HL-60/S4 (cell line): ENCODE measurements around the gene SLC16A11.
"Not testable (repeated sequence)": the region's sequence is repeated elsewhere in the genome, so short reads cannot be mapped to it uniquely, and the experiment has no call there.

Source experiments
- in situ Hi-C: fragments of 300-500 bp; cut with MboI; formaldehyde crosslinking; loops from 2 replicates; pipeline ENCODE4 v1.14.3; 2022; ENCODE audit warnings: low sequenced_read_pairs

Gene SLC16A11

DNA sequence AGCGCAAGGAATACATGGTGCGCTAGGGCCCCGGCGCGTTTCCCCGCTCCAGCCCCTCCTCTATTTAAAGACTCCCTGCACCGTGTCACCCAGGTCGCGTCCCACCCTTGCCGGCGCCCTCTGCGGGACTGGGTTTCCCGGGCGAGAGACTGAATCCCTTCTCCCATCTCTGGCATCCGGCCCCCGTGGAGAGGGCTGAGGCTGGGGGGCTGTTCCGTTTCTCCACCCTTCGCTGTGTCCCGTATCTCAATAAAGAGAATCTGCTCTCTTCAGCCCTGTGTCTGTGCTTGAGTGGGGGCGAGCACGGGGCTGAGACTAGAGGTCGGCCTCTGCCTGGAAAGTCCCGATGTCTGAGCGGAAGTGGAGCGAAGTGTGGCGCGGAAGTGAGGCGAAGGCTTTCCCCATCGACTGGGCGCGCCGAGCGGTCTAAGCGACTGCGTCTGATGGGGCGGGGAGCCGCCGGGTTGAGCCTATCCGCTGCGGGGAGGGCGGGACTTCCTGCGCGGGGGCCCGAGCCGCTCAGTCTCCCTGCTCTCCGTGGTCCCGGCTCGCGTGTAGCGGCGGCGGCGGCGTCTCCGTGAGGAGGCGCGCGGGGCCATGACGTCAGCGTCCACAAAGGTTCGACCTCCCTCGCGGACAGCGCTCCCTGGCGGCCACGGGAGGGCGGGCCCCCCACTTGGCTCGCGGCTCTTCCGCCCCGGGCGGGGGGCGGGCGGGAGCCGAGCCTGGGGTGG lies 29.5 kb downstream of the SLC16A11 start:
- in situ Hi-C loops, result loop anchor here (10.0 kb wide), 2 partner anchors 170 to 540 kb away; no protein-coding TSS in a partner anchor

DNA sequence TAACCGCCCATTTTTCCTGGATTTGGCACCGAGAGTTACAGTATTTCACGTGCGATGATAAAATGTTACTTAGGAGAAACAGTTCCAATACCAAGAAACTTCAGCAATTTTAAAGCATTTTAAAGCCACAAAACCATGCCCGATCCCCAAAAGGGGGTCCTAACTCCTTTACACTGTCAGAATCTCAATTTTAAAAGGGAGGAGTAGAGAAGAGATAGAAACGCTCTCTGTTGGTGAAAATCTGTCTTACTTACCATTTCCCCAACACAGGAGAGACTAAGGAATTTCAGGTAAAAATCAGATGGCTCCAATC lies 32.0 kb downstream of the SLC16A11 start:
- in situ Hi-C loops, result loop anchor here (10.0 kb wide), 2 partner anchors 167 to 537 kb away; no protein-coding TSS in a partner anchor

DNA sequence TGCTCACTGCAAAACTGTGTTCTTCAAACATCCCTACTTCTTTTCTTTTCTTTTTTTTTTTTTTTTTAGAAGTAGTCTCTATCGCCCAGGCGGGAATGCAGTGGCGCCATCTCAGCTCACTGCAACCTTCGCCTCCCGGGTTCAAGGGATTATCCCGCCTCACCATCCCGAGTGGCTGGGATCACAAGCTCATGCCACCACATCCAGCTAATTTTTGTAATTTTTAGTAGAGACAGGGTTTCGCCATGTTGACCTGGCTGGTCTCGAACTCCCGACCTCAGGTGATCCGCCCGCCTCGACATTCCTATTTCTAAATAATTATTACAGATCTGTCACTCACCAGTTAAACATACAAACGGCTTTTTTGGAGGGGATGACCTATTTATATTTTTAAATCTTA lies 32.5 kb downstream of the SLC16A11 start:
- in situ Hi-C loops, result loop anchor here (10.0 kb wide), 2 partner anchors 167 to 537 kb away; no protein-coding TSS in a partner anchor

DNA sequence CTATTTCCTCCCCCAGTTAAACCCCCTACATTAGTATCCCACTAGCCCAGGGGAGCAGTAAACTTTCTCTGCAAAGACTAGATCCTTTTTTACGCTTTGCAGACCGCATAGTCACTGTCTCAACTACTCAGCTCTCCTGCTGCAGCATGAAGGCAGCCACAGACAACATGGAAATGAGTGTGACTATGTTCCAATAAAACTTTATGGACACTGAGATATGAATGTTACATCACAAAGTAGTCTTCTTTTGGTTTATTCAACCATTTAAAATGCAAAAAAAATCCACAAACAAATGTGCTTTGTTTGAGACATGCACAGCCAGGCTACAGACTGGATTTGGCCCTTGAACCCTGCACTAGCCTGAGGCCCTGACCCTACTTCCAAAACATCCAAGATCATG lies 33.4 kb downstream of the SLC16A11 start:
- in situ Hi-C loops, result loop anchor here (10.0 kb wide), 2 partner anchors 166 to 536 kb away; no protein-coding TSS in a partner anchor

DNA sequence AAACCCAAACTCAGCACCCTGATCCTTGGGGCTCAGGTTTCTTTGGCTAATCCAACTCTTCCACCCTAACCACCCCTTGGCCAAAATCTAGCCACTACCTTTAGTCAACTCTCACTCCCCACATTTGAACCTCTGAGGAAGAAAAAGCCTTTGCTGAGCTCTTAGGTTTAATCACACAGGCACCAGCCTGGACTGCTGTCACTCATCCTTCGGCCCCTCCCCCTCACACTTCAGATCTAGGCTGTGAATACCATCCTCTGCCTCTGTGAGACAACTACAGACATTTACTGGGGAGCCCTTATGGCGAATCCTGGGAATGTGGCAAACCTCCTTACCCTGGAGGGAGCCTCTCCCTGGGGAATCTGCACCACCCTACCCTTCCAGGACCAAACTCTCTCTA lies 36.7 kb downstream of the SLC16A11 start:
- in situ Hi-C loops, result loop anchor here (5.0 to 10.0 kb wide), 2 partner anchors 95 to 342 kb away; no protein-coding TSS in a partner anchor

DNA sequence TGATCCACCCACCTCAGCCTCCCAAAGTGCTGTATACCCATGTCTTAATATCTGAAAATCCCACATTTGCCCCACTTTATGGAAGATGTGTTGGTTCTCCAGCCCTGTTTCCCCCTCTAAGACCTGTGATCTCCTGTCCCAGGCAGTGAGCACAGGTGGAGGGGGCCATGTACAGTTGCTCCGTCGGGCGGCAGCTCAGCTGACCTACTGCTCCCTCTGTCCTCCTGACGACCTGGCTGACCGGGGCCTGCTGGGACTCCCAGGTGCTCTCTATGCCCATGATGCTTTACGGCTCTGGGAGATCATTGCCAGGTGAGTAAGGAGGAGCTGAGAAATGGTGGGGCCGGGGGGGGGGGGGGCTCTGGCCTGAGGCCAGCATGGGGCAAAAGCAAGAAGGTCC lies 38.2 kb downstream of the SLC16A11 start:
- in situ Hi-C loops, result loop anchor here (5.0 to 10.0 kb wide), 2 partner anchors 93 to 341 kb away; no protein-coding TSS in a partner anchor

DNA sequence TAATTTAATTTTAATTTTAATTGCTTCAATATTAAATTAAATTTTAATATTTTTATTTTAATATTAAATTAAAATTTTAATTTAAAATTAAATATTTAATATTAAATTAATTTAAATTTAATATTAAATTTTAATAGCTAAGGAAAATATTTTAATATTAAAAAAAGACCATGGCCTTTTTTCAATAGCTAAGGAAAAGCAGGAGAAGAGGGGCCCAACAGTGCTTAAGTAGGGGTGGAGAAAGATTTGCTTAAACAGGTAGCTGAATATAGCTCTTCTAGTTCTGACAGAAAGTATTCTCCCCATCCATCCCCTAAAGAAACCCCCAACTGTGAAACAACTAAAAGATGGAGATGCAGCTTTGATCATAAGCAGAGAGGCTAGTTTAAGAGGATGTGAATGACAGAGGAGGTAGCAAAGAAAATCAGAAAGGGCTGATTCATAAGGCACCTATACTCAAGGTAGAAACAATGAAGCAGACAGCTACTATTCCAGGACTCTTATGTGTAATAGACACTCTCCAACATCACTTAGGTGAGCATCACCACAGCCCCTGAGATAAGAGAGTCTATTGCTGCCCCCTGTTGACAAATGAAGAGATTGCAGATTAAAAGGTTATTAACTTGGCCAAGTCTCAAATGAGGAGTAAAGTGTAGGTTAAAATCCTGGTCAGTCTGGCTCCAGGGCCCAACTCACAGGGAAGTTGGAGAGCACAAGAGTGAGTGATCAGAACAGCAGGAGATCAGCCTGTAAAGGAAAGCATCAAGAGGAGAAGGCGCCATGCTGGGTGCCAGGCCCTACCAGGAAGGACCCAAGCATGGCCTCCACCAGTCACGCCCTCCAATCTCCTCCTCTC lies 39.3 kb downstream of the SLC16A11 start:
- in situ Hi-C loops, result loop anchor here (5.0 to 10.0 kb wide), 2 partner anchors 92 to 340 kb away; no protein-coding TSS in a partner anchor

DNA sequence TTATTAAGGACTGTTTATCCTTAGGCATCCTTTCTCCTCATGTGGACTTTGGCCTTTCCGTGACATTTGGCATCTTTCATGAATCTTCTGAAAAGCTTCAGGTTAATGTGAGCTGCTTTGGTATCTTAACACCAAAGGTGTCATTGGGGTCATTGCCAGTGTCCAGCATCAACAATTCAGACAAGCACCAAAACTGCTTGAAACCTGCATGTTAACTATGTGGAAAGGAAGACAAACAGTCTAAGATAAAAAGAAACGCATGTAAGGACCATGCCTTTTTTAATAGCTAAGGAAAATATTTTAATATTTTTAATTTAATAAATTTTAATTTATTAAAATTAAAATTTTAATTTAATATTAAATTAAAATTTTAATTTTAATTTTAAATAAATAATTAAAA lies 40.1 kb downstream of the SLC16A11 start:
- in situ Hi-C loops, result loop anchor here (10.0 kb wide), 1 partner anchor 339 kb away; no protein-coding TSS in a partner anchor

DNA sequence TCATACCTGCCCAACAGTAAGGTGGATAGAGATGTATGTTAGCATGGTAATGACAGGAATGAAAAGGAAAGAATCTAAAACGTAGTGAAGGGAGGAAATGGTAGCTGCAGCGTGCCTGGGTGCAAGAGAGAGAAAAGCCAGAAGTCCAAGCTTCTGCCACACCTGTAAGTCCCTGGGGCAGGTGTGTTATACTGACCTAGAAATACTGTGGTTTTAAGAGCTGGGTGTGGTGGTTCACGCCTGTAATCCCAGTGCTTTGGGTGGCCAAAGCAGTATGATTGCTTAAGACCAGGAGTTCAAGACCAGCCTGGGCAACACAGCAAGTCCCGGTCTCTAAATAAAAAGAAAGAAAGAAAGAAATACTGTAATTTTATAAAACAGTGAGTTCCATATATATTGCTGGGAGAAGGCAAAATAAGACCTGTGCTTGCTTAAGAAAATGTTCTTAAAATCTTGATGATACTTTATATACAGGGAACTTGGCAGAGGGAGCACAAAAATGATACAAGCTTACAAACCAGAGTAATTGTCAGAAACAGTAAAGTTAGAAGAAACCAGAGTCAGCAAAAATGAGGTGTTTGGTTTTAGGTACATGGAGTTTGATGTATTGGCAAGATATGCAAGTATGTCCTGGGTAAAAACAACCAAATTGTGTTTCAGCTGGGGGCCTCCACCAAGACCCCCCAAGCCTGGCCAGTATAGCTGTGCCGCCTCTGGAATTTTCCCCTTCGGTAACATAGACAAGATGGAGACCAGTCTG lies 41.4 kb downstream of the SLC16A11 start:
- in situ Hi-C loops, result loop anchor here (10.0 kb wide), 1 partner anchor 338 kb away; no protein-coding TSS in a partner anchor

DNA sequence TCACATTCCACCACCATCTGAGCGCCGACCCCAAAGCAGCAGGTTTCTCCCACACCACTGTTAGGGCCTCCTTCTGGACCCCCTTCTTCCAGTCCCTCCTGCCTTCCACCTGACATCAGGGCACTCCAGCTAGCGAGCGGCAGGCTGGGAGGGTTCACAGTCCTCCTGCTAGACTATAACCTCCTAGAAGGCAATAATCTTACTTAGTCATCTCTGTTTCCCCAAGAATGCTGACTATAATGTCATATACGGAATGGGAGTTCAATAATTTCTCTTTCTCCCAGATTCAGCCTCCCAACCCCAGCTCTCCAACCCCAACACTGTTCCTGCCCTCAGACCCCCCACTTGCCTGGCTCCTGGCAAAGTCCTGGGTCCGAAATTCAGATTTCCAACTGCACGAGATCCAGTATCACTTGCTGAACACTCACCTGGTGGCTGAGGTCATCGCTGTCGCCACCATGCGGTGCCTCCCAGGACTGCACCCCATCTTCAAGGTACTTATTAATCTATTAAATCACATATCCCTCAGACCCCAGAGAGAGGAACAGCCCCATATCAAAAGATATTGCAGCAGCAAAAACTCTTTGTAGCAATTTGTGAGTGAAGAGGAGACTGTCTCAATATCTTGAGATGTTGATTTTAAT lies 42.5 kb downstream of the SLC16A11 start:
- in situ Hi-C loops, result loop anchor here (10.0 kb wide), 1 partner anchor 337 kb away; no protein-coding TSS in a partner anchor

DNA sequence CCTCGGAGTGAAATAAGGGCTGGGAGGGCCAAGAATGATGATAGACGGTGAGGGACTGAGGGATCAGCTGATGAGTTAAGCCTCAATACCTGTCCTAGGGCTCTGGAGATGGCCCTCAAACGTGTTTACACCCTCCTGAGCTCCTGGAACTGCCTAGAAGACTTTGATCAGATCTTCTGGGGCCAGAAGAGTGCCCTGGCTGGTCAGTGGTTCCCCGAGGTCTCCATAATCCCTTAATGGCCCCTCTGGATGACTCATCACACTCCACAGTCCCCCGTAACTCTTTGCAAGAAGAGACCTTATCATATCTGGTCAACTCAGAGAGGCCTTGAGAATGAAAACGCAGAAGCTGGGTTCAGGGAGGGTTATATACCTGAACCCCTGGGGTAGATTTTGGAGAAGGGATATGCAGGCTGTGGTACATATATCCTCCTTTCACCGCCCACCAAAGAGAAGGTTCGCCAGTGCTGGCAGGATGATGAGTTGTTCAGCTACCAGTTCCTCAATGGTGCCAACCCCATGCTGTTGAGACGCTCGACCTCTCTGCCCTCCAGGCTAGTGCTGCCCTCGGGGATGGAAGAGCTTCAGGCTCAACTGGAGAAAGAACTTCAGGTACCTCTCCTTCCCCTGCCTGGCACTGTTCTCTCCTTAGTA lies 44.9 kb downstream of the SLC16A11 start:
- in situ Hi-C loops, result no loop called here

DNA sequence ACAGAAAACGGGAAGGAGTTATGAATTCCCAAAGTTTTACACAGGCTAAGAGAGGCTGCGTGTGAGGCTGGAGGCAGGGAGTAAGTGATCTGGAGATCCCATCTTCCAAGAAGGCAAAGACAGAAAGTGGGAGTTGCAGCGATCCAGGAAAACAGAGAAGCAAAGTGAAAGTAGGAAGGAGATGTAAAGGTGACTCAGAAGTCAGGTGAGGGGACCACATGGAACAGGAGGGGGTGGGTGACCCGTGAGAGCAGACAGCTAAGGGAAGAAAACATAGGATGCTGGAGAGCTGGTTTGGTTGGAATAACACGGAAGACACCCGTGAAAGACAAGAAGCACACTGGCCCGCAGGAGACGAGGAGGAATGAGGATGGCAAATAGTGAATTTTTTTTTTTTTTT lies 46.7 kb downstream of the SLC16A11 start:
- in situ Hi-C loops, result no loop called here

DNA sequence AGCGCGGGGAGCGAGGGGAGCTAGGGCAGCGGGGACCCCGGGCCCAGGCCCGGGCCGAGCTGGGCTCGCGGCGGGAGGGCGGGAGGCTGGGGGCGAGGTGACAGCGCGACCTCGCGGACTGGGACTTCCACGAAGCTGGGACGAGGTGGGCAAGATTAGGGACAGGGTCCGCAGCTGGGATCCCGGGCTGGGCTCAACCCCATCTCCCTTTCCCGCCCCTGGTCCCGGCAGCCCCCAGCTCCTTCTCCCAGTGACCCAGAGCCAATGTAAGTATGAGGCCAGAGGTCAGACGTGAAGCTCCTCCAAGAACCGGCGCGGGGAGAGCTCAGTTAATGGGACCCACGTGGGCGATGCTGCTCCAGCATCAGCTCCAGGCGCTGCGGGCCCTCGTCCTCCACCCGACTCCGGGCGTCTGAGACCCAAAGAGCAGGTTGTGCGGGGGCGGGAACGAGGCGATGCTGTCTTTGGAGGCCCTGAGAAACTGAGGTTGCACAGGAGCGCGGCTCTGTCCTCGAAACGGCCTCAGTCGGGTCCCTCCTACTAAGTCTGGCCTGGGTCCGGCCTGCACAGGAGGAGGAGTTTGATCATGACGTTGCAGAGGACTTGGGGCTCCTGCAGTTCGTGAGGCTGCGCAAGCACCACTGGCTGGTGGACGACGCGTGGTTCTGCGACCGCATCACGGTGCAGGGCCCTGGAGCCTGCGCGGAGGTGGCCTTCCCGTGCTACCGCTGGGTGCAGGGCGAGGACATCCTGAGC lies 47.5 kb downstream of the SLC16A11 start:
- in situ Hi-C loops, result no loop called here

DNA sequence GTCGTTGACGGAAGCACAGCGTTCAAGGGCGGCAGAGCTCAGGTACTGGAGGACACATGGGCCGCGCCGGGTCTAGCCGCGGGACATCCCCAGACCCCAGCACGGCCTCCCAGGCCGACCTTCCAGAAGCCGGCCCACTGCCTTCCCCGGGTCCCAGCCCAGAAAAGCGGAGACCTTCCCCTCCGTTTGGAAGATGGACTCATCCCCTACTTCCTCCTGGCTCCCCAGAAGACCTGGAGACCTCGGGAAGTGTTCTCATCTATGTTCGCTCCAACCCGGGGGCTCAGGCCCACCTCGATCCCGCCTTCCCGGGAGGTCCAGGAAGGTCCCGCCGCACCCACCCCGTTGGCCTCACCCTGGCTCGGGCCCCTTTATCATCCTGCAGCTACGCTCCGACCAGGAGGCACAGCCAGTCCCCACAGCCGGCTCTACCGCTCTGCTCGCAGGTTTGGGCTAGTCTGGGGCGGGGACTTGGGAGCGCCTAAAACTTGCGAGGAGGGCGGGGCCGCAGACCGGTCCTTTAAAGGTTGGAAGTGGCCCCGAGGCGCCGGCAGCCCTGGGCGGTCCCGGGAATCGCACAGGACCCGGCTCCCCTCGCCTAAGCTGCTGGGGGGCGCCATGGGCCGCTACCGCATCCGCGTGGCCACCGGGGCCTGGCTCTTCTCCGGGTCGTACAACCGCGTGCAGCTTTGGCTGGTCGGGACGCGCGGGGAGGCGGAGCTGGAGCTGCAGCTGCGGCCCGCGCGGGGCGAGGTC lies 48.2 kb downstream of the SLC16A11 start, which contains the start of gene ALOX12:
TSS of gene ALOX12 (plus strand) at position 550 of the 756 bp plus-strand sequence. CDS start at position 619, 69 bp downstream.
- in situ Hi-C loops, result no loop called here

DNA sequence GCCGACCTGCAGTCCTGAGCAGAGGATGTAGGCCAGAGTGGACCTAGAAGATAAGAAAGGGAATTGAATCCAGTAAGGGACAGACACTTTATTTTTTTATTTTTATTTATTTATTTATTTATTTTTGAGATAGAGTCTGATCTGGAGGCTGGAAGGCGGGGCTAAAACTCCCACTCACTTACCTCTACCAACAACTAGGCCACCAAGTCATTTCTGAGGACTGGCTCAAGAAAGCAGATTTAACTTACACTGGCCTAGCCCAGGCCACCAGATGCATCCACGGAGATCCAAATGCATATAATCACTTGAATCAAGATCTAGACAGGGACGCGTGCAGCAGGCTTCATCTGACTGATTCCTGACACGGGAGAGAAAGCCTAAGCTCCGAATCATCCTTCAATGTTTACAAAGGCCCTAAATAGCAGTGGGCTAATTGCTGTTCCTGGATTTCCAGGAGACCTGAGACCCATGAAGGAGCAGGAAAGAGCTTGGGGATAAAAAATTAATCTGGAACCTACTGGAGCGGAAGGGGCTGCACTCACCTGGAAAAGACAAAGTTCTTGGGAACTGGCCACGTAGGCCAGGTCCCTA lies 49.1 kb downstream of the SLC16A11 start:
- in situ Hi-C loops, result no loop called here

DNA sequence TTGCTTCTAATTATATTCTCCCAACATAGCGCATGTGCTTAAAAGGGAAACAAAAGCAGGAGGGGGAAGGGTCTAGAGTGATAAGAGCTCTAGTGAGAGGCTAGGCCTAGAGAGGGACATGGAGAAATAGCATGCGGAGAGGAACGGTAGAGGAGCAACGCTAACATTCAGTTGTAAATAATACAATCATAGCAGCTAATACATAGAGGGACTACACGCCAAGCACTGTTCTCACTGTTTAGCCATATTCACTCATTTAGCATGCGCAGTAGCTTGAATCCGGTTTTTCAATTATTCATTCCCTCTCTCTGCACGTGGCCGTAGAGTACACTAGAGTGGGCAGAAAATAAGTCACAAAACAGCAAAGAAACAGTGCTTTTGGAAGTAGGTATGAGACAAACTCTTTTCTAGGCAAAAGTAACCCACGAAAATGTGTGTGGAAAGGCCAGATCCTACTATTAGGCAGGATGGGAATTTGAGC lies 49.7 kb downstream of the SLC16A11 start:
- in situ Hi-C loops, result no loop called here

DNA sequence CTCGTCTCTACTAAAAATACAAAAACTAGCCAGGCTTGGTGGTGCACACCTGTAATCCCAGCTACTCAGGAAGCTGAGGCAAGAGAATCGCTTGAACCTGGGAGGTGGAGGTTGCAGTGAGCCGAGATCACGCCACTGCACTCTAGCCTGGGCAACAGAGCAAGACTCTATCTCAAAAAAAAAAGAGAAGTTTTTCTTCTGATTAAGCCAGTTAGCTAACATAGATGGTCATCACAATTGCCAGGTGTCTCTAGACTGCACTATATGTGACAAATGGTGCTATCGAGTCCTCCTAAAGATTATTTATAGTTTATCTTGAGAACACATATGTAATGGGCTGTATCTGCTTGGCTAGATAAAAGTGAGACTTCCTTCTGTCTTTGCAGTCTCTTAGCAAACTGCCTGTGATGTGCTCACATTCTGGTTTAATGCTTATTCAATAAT lies 50.3 kb downstream of the SLC16A11 start:
- in situ Hi-C loops, result not testable (repeated sequence)
